GM21381 (cell line): ENCODE measurements around the gene CCDC12.
"Not testable (repeated sequence)": the region's sequence is repeated elsewhere in the genome, so short reads cannot be mapped to it uniquely, and the experiment has no call there.

Experiments
- ATAC-seq: cut with Tn5 transposase; IDR thresholded peaks from one replicate; pipeline ENCODE4 v1.9.1; 2021; ENCODE audit warnings: mild to moderate bottlenecking, moderate library complexity; ENCODE audit not compliant: unreplicated experiment

Gene CCDC12

GRCh38 chr3:46927718-46928073, 48.8 kb downstream of the CCDC12 start:
- peak; percentile 3 for ATAC-seq

GRCh38 chr3:46926871-46927717, 49.5 kb downstream of the CCDC12 start:
- ATAC-seq = peak; percentile 50

GRCh38 chr3:46926447-46926846, 50.1 kb downstream of the CCDC12 start:
- no peak for ATAC-seq

GRCh38 chr3:46926039-46926438, 50.5 kb downstream of the CCDC12 start:
- ATAC-seq = no peak

- no peak for ATAC-seq
Observed at GRCh38 chr3:46925585-46925934, 51.0 kb downstream of the CCDC12 start.

DNA sequence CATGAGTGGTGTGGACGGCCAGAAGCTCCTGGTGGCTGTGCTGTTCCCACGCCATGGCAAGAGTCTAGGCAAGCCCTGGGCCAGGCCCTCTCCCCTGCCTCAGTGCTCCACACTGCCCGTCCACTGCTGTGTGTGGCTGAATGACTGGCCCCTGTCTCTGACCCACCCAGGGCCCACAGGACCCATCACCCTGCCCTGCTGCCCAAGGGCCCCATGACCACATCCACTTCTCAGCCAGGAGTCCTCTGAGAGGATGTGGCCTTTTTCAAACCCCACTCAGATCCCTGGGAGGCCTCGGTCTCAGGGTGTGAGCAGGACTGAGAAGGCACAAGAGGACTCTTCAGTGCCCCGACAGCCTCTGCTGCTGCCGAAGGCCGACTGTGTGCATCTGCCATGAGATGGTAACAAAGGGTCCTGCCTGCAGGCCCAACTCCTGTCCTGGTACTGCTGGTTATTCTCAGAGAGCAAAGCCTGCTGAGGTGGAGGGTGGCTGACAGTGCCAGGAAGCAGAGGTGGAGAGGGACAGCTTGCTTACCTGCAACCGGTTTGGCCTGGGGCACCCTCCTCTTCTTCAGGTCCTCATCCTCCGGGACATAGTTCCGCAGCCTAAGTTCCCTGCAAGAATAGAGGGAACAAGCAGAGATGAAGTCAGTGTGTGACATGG, 51.5 kb downstream of the CCDC12 start:
- ATAC-seq = no peak

- ATAC-seq = no peak
Observed at GRCh38 chr3:46923559-46924350, 52.8 kb downstream of the CCDC12 start.

- ATAC-seq = no peak
Observed at GRCh38 chr3:46922871-46923558, 53.5 kb downstream of the CCDC12 start.

DNA sequence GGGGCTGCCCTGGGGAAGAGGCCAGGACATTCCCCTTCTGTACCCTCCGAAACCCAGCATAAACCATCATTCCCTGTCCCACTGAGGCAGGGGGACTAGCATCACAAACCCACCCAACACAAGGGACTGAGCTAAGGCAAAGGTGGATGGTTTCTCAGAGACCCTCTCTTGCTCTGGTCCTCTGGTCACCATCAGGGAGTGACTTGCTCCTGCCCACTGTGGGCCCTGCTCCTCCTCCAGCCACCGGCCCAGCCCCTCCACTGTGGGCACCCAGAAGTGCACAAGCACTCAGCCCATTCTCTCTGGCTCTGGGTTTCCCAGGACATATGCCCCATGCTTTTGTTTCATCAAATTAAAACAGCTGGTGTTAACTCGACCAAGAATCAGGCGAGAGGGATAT, 54.1 kb downstream of the CCDC12 start:
- ATAC-seq = no peak

DNA sequence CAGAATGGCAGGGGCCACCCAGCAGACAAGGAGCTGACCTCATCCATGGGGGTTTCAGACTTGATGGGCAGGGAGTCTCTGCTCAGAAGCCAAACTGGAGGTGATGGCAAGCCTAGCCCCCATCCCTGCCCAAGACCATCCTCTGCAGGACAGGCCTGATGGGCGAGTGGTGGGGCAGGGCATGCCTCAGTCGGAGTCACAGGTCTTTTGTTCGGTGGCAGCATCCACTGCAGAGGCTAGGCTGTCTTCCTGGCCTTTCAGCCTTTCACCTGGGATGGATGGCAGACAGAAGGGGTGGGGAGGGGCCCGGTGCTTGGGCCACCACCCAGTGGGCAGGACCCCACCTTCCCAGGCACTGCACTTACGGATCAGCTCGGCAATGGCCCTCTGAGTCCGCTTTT, 54.7 kb downstream of the CCDC12 start:
- no peak for ATAC-seq

DNA sequence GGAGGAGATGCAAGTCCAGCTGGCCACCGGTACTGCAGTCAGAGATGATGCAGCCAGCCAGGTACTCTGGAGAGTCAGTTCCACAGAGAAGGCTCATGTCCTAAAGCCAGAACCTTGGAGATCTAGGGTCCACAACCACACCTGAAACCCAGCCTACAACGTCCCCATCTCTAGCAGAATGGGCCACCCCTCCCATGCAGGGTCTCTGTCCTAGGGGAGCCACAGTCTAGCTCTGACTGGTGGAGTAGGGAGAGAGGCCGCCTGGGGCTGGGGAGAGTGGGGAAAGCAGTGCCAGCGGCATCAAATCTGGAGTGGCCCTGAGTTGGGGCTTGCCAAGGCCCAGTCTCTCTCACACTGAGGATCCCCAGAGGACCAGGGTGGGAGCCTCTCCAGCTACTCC, 55.5 kb downstream of the CCDC12 start:
- ATAC-seq = no peak

DNA sequence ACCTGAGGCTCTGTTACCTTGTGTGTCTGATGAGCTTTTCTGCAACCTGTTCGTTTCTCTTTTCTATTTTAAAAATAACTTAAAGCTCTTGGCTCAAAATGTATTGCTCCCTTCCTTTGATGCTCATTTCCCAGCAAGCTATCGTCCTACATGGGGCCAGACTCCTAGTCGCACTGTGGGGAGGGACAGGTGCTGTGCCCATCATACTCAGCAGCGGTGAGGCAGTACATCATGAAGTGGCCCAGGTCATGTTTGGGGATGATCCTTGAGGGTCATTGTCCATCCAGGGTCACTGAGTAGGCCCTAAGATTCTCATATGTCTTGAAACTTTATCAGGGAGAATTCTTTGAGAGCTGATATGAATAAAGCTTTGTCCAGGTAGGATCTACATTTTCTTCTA, 57.9 kb downstream of the CCDC12 start:
- no peak for ATAC-seq

DNA sequence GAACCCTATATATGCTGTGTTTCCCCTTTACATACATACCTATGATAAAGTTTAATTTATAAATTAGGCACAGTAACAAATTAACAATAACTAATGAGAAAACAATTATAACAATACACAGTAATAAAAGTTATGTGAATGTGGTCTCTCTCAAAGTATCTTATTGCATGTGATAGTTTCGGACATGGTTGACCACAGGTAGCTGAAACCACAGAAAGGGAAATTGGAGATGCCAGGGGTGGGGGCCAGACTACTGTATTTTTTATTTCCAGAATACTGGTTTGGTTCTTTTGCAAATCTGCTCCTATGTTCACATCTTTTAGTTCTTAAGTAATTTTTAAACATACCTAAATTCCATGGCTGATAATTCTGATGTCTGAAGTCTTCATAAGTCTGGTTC, 58.3 kb downstream of the CCDC12 start:
- ATAC-seq = no peak

GRCh38 chr3:46917257-46917656, 59.3 kb downstream of the CCDC12 start:
- ATAC-seq = no peak

GRCh38 chr3:46916799-46917198, 59.7 kb downstream of the CCDC12 start:
- ATAC-seq = no peak

DNA sequence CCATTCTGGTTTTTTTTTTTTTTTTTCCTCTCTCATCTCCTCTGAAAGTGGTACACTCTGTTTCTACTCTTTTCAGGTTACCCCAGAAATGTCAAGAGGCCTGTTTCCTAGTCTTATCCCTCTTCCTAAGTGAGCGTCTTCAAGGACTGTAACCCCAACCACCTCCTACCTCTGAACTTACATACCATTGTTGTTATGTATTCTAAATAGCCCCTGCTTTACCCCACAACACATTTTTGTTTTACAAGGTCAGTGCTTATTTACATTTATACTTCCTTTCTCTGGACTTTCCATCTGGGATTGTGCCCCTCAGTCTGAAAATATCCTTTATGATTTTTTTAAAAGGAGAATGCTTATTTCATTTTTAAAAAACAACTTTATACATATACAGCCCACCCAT, 60.3 kb downstream of the CCDC12 start:
- ATAC-seq = no peak

DNA sequence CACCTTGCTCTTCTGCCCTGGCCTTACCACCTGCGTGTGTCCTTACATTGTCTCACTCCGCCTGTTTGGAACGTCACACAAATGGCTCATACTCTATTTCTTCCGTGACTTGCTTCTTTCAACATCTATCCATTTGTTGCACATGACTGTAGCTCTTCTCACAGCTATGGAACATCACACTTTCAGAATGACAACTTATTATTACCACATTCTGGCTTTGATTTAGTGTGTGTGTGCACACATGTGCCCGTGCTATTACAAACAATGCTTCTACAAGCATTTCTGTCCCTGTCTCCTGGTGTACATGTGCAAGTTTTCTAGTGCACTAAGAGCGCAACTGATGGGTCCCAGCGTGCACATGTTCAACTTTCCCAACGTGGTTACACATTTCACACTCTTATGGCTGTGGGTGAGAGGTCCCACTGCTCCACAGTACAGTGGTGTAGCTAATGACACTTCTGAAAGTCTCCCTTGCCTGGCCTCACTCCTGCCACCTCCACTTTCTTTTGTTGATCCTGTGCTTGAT, 61.2 kb downstream of the CCDC12 start:
- no peak for ATAC-seq

- ATAC-seq = no peak
Observed at GRCh38 chr3:46914849-46915248, 61.7 kb downstream of the CCDC12 start.

GRCh38 chr3:46913644-46914043, 62.9 kb downstream of the CCDC12 start:
- ATAC-seq = no peak

DNA sequence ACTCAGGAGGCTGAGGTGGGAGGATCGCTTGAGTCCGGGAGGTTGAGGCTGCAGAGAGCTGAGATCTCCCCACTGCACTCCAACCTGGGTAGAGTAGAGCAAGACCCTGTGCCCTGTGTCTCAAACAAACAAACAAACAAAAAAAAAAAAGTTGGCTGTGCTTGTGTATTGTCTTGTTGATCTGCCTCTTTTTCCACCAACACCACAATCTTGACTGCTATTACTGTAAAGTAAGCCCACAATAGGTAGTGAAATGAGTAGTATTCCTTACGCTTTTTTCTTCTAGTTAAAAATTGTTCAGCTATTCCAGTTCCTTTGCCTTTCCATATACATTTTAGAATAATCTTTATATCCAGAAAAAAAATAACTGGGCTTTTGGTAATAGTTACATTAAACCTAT, 63.6 kb downstream of the CCDC12 start:
- no peak for ATAC-seq

DNA sequence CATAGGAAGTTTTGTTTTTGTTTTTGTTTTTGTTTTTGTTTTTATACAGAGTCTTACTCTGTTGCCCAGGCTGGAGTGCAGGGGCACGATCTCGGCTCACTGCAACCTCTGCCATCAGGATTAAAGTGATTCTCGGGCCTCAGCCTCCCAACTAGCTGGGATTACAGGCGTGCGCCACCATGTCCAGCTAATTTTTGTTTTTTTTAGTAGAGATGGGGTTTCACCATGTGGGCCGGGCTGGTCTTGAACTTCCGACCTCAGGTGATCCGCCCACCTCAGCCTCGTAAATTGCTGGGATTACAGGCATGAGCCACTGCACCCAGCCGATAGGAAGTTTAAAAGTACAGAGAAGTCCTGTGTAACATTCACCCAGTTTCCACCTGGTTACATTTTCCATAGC, 65.6 kb downstream of the CCDC12 start:
- not testable (repeated sequence) for ATAC-seq
